SKM-1 treated with dmso at 0.1 percent for 144 hours (cell line): ENCODE measurements around the gene PSAPL1.

Source experiments
- DNase-seq: peaks from one replicate; lab custom pipeline; 2025; ENCODE audit not compliant: unreplicated experiment; lab: John Stamatoyannopoulos, UW

Gene PSAPL1

DNA sequence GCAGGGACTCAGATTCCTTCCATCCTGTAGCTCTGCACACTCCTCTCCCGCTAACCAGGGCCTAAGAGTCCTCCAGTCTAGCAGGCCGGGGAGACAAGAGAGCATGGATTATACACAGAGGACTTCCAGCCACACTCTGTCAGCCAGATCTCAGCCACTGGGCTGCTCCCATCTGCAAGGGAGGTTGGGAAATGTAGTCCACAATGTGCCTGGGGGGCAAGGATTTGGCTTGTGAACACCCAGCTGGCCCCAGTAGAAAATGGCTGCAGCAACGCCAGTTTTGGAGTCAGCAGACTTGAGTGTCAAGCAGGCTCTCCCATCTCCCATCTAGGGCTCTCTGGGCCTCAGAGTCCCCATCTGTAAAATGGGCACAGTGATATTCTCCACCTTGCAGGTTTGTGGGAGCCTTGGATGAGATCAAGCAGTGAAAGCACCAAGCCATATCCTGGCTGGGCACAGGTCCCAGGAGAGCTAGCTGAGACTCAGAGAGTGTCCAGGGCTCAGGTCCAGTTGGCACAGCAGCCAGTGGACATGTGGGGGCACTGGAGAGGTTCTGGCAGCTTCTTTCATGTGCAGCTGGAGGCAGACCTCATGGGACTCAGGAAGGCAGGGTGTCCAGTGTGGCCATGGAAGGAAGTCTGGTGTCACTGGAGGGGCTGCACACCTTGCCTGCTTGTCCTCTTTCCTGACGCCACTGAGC is 14.6 kb downstream of the PSAPL1 start:
- DNase-seq, result no peak

DNA sequence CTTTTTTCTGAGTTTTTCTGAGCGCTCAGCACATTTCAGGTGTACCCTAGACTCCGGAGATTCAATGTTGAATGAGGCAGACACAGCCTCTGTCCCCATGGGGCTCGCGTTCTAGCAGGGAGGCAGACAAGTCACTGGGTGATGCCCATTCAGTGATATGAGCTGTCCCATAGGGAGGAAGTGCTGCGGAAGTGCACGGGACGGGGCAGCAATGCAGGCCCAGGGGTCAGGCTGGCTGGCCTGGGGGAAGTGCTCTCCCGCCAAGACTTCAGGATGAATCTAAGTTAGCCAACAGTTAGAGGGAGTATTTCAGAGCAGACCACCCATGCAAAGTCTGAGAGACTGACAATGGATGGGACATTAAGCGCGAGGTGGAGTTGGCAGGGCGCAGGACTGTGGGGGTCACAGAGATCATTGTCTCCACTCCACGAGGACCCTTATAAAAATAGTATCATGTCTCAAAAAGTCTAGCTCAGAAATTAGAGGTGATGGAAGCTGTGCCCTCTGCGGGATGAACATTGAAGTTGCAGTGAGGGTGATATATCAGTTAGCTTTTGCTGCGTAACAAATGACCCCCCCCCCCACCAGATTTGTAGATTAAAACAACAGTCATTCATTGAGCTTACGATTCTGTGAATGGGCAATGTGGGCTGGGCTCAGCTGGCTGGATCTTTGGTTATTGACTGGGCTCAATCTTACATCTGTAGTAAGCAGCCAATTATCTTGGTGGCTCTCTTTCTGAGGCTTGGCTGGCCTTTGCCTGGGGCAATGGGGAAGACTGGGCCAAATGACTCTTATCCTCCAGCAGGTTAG is 16.4 kb downstream of the PSAPL1 start:
- no peak for DNase-seq

DNA sequence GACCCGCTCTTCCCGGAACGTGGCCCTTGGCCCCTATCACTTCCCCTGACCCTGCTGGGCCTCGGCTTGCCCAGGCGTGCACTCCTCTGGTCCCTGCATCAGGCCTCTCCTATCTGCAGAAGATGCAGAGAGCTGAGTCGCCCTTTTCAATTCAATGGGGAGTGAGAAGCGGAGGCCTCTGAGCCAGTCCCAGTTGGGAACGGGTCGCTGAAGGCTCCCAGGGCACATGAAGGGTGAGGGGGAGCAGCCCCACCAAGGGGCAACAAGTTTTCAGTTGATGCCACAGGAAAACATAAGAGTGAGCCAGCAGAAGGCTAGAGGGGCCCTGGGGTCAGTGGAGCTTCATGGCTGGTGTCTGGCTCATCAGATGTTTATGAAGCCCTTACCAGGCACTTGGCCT is 17.1 kb downstream of the PSAPL1 start:
- DNase-seq, result no peak

GRCh38 chr4:7416745-7417432 is 17.8 kb downstream of the PSAPL1 start:
- no peak for DNase-seq

- DNase-seq, result no peak
Observed at GRCh38 chr4:7415927-7416686, 18.6 kb downstream of the PSAPL1 start.

DNA sequence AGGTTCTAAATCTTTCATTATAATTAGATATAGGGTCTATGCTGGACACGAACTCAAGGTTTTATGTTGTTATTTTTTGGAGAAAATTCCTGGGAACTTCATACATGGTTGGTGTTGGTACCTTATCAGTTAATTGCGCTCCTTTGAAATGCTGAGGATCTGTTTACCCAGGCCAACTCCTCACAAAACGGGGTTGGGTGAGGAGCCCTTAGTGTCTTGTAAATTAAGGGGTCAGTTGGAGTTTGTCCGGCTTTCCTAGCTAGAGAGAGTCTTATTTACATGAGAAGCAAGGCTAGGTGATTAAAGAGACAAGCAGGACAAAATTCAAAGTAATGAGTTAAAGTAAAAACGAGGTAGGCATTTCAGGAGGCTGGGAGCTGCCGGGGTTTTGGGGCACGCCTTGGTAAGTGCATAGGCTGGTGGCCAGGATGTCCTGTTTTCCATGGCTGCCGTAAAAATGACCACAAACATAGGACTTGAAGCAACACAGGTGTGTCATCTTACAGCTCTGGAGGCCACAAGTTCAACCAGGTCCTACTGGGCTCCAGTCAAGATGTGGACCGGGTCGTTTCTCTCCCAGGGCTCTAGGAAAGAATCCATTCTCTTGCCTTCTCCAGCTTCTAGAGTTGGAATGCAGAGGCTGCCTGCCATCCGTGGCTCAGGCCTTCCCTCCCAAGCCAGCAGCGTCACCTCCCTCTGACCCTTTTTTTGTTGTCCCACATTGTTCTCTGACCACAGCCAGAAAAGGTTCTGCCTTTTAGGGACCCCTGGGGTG is 19.8 kb downstream of the PSAPL1 start:
- no peak for DNase-seq

- DNase-seq, result no peak
Observed at GRCh38 chr4:7414046-7414445, 20.7 kb downstream of the PSAPL1 start.

DNA sequence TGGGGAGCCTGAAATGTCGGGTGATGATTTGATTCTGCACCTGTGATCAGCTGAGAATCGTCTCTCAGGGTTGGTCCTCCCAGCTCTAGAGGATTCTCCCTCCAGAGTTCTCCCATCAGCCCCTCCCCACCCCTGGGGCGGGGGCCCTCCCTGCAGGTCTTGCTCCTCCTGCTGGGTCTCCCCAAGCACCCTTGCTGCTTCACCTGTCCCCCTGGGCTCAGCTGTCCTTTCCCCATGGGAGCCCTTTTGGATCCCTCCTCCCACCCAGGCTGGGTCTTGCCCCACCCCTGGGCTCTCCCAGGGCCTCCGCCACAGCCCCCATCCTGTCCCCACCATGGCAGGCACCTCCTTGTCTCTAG is 22.2 kb downstream of the PSAPL1 start:
- DNase-seq, result no peak

GRCh38 chr4:7411896-7412553 is 22.7 kb downstream of the PSAPL1 start:
- DNase-seq, result no peak

DNA sequence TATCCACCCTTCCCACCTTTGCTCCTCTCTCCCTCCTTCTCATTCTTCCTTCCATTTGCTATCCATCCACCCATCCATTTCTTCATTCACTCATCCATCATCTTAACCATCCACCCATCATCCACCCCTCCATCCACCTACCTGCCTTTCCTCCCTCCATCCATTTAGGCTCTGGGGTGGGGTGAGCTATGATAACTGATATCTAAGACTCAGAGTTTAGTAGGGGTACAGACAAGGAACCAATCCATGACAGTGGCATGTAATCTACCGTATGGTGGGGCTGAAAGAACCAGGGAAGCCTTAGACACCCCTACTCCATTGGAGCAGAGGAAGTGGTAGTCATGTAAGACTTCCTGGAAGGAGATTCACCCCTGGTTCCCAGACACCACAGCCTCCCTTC is 23.2 kb downstream of the PSAPL1 start:
- no peak for DNase-seq

DNA sequence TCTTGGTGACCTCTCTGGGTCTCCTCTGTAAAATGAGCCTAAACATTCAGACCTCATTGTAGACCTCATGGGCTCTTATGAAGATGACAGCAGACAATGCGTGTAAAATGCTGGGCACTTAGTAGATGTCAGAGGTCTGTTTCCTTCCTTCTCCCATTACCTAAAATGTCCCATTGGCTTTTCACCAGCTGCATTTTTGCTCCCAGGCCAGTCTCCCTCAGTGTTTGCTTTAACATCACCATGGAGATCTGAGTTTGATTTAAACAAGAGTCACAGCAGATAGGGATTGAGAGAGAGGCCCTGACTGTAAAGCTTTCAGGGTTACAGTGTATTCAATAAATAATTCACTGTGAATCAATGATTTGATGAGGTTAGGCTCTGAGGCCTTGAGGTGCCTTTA is 24.3 kb downstream of the PSAPL1 start:
- DNase-seq, result no peak

- DNase-seq, result no peak
Observed at GRCh38 chr4:7408166-7408565, 26.6 kb downstream of the PSAPL1 start.

- no peak for DNase-seq
Observed at GRCh38 chr4:7403001-7403400, 31.7 kb downstream of the PSAPL1 start.

DNA sequence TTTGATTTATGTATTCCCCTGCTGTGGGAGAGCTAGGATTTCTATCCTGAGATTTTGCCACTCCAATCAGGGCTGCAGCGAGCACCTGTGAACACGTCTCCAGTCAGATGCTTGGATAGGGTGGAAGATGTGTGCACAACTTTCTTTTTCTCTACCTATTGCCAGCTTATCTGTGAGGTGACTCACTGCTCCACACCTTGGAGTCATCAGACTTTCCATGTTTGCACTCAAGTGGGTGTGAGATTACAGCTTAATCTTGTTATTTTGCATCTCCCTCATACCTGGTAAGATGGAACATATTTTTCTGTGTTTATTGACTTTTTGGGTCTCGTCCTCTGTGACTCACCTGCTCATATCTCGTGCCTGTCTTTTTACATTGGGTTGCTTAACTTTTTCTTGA is 32.2 kb downstream of the PSAPL1 start:
- DNase-seq, result no peak

GRCh38 chr4:7400671-7401298 is 33.9 kb downstream of the PSAPL1 start:
- DNase-seq, result no peak

GRCh38 chr4:7399440-7400234 is 35.1 kb downstream of the PSAPL1 start:
- no peak for DNase-seq

DNA sequence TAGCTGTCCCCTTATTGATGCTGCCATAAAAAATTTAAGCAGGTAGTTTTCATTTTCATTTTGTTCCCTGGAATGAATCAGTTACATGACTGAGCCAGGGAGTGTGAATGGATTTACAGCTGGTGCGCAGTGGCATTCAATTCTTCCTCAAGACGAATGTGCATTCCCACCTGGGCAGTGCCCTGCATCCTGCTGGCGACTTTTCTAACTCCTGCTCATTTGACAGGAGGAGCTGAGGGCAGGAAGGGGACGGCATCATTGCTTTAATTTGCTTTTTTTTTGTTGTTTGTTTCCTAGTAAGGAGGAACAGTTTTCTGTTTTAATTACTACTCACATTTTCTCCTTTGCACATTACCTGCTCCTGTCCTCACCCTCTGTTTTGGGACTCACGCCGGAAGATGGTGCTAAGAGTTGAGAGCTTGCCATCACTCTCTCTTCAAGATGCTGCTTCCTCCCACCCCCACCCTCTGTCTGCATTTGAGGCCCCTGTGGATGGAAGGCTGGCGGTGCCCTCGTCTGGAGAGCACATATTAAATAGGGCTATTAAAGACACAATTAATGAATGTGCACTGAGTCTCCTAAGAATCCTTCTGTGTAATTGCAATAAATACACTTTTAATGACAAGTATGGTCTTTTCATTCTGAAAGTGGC is 35.8 kb downstream of the PSAPL1 start:
- DNase-seq, result no peak

DNA sequence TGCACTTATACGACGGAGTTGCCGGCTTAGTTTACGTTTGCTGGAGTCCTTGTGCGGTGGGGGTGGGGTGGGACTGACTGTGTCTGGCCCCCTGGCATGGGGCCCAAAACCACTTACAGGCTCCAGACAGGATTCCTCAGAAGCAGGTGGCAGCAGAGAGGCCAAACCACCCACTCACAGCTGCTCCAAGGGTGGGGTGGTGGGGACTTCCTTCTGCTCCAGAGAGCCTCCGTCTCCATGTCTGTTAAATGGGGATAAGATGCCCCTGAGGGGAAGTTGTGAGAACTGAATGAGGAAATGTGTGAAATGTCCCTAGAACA is 36.7 kb downstream of the PSAPL1 start:
- no peak for DNase-seq
